Adrenal gland (tissue), 12 donors: ENCODE results near the gene PHF1. TPM values are rescaled to one million over a fixed set of nuclear protein-coding genes. Genes with fewer than 3 reads are reported as not detected.

ENCODE experiments used
- DNase-seq, 7 donors: peaks; one replicate each; pipeline ENCODE4 v3.0.0-alpha.2; 2019 to 2020
- H3K27ac ChIP-seq, 5 donors: fragments of 200-600 bp; sonication (generic) in 4 of 5; 1 replicate in 3 of 5; 2 replicates in 2 of 5; pipeline versions ENCODE4 v1.5.1 to v1.8.0; 2016 to 2020; ENCODE audit warnings: mild to moderate bottlenecking in 1 of 5
- H3K27me3 ChIP-seq: fragments of 200-600 bp; 2 replicates; pipeline ENCODE4 v1.8.0; 2021
- H3K36me3 ChIP-seq, 2 donors: fragments of 200-600 bp; replicated peaks in 1 of 2; 1 replicate in 1 of 2; 2 replicates in 1 of 2; pipeline versions ENCODE4 v1.5.1 to v1.8.0; 2018 to 2022
- H3K4me1 ChIP-seq, 2 donors: fragments of 200-600 bp; replicated peaks in 1 of 2; 1 replicate in 1 of 2; 2 replicates in 1 of 2; pipeline versions ENCODE4 v1.5.1 to v1.8.0; 2018 to 2021
- H3K4me3 ChIP-seq, 4 donors: fragments of 200-600 bp; sonication (generic) in 3 of 4; one replicate each; pipeline ENCODE4 v1.5.1; 2016 to 2018
- H3K9me3 ChIP-seq, 3 donors: fragments of 200-600 bp; sonication (generic) in 1 of 3; replicated peaks in 1 of 3; 1 replicate in 2 of 3; 2 replicates in 1 of 3; pipeline versions ENCODE4 v1.5.1 to v1.8.0; 2016 to 2021
- CTCF ChIP-seq, 6 experiments: fragments of 450-650 bp in 4 of 6; fragments of 200-600 bp in 2 of 6; sonication (generic) in 1 of 6; IDR thresholded peaks; 1 replicate in 5 of 6; 2 replicates in 1 of 6; pipeline versions ENCODE4 v1.5.1 to v1.8.0; 2016 to 2021; ENCODE audit warnings: antibody characterized with exemption in 6 of 6, mild to moderate bottlenecking in 2 of 6, moderate library complexity in 1 of 6
- POLR2A ChIP-seq, 2 donors: fragments of 450-650 bp; IDR thresholded peaks; one replicate each; pipeline ENCODE4 v1.6.1; 2017; ENCODE audit warnings: antibody characterized with exemption in 2 of 2, mild to moderate bottlenecking in 2 of 2, moderate library complexity in 1 of 2
- WGBS, 4 donors: extraction: QIAGEN DNeasy Blood & Tissue Kit in 2 of 4; methylation state at CpG; one replicate each; pipeline versions ENCODE4 v1.1.5 to v1.1.7; 2013 to 2017; 5-methylcytosine and 5-hydroxymethylcytosine counted together
- intact Hi-C, 2 donors: fragments of 100-400 bp; cut with DNase I; formaldehyde crosslinking; loops; one replicate each; pipeline versions ENCODE4 v1.14.1 to v1.15.0; 2022 to 2023
- polyA plus RNA-seq, 3 donors: library from polyadenylated mRNA; stranded (reverse); fragments of 200-250 nt in 2 of 3; fragments of 350-450 nt in 1 of 3; fragmentation: Illumina TruSeq in 1 of 3; extraction: RNeasy Lipid Tissue Mini Kit (QIAGEN cat#74804) in 1 of 3; gene quantifications; one replicate each; pipeline ENCODE4 v1.2.3, GENCODE V29; 2013 to 2014
- total RNA-seq, 9 donors: library from RNA; depleted of rRNA in 4 of 9; stranded (reverse); fragments of >200 nt in 4 of 9; fragments of 120-200 nt in 1 of 9; fragmentation: NEBNext Ultra II Directional in 1 of 9; extraction: Animal tissue kit (Norgen Biotek cat#: 25700) in 1 of 9; gene quantifications; one replicate each; pipeline versions ENCODE4 v1.1.0 to v1.2.4, GENCODE V29; 2013 to 2023
- donor health status: healthy with polysubstance abuse.
- donor health status: Bipolar disorder and iron deficiency.
- donor health status: DM: yes; HTN: yes; CAD: no.
- donor health status: DM: no; HTN: no; CAD: no.
- donor health status: DM: no; HTN: no; CAD: no.
- donor health status: DM: yes; HTN: yes; CAD: no.

The PHF1 gene
- total and polyA plus RNA-seq, 12 donors, result 36.6 to 410 (median 66.6) TPM

GRCh38 chr6:33415831-33416230 is 5.0 kb downstream of the PHF1 start:
- peaks cover 33 to 58% of the 10 kb centered on the region in 2 donors for H3K4me1 ChIP-seq
- peak in 1 of 7 donors; percentile 55 for DNase-seq
- intact Hi-C loops, result loop anchor here in 1 of 2 donors (10.0 kb wide), 1 partner anchor 1681 kb away; the partner anchor contains the start of gene CLIC1

GRCh38 chr6:33416386-33417127 is 5.7 kb downstream of the PHF1 start:
- WGBS, 4 donors, result 47 to 57% (median 55%) methylated on average over 12 of the region's 12 CpGs
- TF ChIP-seq CTCF (IDR thresholded peaks at IDR 0.05), result no peak
- TF ChIP-seq POLR2A (IDR thresholded peaks at IDR 0.05), result no peak
- H3K9me3 ChIP-seq, result no peaks in the 10 kb centered on the region
- no peaks in the 10 kb centered on the region for H3K27me3 ChIP-seq
- peak overlapping the region in 2 of 4 donors; percentile 47 to 66 for H3K4me3 ChIP-seq
- DNase-seq, result peak in 1 of 7 donors; percentile 50
- intact Hi-C loops, result loop anchor here in 1 of 2 donors (10.0 kb wide), 1 partner anchor 1682 kb away; the partner anchor contains the start of gene CLIC1
- peaks cover 0 to 44% of the 10 kb centered on the region in 2 donors for H3K36me3 ChIP-seq
- H3K4me1 ChIP-seq, result peaks cover 31 to 57% of the 10 kb centered on the region in 2 donors
- peak overlapping the region in 3 of 5 donors; percentile 90 to 95 (median 93) for H3K27ac ChIP-seq

More at GRCh38 chr6:33415831-33416230, 5.0 kb downstream of the PHF1 start:
- TF ChIP-seq POLR2A (IDR thresholded peaks at IDR 0.05) (no peak), CTCF (IDR thresholded peaks at IDR 0.05) (no peak)
- Histone ChIP-seq H3K27ac (no peak overlapping the region), H3K27me3 (no peaks in the 10 kb centered on the region), H3K9me3 (no peaks in the 10 kb centered on the region), H3K4me3 (no peak overlapping the region), H3K36me3 (peaks cover 0 to 44% of the 10 kb centered on the region in 2 donors)
- 69 to 82% (median 78%) methylated on average over 9 of the region's 9 CpGs for WGBS, 4 donors

GRCh38 chr6:33417128-33417902 is 6.5 kb downstream of the PHF1 start:
- peak overlapping the region; percentile 70 to 95 (median 90) for H3K27ac ChIP-seq

More at GRCh38 chr6:33417128-33417902, 6.5 kb downstream of the PHF1 start:
- DNase-seq, result peak; percentile 48 to 73 (median 64)
- H3K4me3 ChIP-seq, result peak overlapping the region; percentile 47 to 83 (median 65)
- H3K27me3 ChIP-seq, result no peaks in the 10 kb centered on the region
- peaks cover 0 to 41% of the 10 kb centered on the region in 2 donors for H3K36me3 ChIP-seq
- intact Hi-C loops, result loop anchor here in 1 of 2 donors (10.0 kb wide), 1 partner anchor 1683 kb away; the partner anchor contains the start of gene CLIC1
- 1 to 2% (median 1%) methylated on average over 13 to 25 of the region's 25 CpGs for WGBS, 4 donors
- peak in 1 of 2 donors; percentile 35 for TF ChIP-seq POLR2A (IDR thresholded peaks at IDR 0.05)
- TF ChIP-seq CTCF (IDR thresholded peaks at IDR 0.05), result peak in 1 of 6 experiments; percentile 5
- H3K9me3 ChIP-seq, result no peaks in the 10 kb centered on the region
- H3K4me1 ChIP-seq, result peaks cover 26 to 50% of the 10 kb centered on the region in 2 donors
